HepG2 (cell line): Measurements from ENCODE around the gene ZNF474. TPM values are rescaled to one million over a fixed set of nuclear protein-coding genes. Genes with fewer than 3 reads are reported as not detected.

Source experiments
- ATAC-seq: fragments of 200-7000 bp; cut with Tn5 transposase; 3 replicates; pipeline ENCODE4 v1.9.1; 2020; ENCODE audit warnings: mild to moderate bottlenecking, moderate library complexity
- BruUV-seq: library from RNA; stranded (reverse); fragments of 400-500 nt; replicated peaks from 2 replicates; lab custom pipeline; 2021; lab: Mats Ljungman, UMichigan
- CTCF ChIA-PET: fragments of 300-600 bp; formaldehyde crosslinking; extraction: SDS; loops from one replicate; lab custom pipeline; 2021; ENCODE audit warnings: low total read pairs, inconsistent platforms, low intra/inter-chr PET ratio; lab: Yijun Ruan, JAX
- POLR2A ChIA-PET: fragments of 350-600 bp; sonication (Branson Sonifier 250); formaldehyde crosslinking; loops from one replicate; lab custom pipeline; 2020; ENCODE audit warnings: antibody characterized with exemption, inconsistent platforms; lab: Yijun Ruan, JAX
- DNase-seq: peaks from one replicate; pipeline ENCODE4 v3.0.0-alpha.2; 2015; ENCODE audit warnings: low spot score
- FAIRE-seq: peaks from 3 replicates; lab custom pipeline; 2011; peaks lifted over from hg19 to GRCh38; lab: Jason Lieb, UNC
- H2AFZ ChIP-seq: one replicate; pipeline ENCODE4 v1.6.1; 2011; ENCODE audit warnings: low read length, inconsistent platforms
- H3K27ac ChIP-seq: fragments of 300-600 bp; 3 replicates; pipeline ENCODE4 v1.8.0; 2011; ENCODE audit warnings: mixed run types, mild to moderate bottlenecking, mixed read lengths, low read length, inconsistent platforms; ENCODE audit not compliant: insufficient read depth; ENCODE audit errors: extremely low read length
- H3K27me3 ChIP-seq, 2 experiments: fragments of 200-600 bp in 1 of 2; 2 replicates in 1 of 2; 3 replicates in 1 of 2; pipeline versions ENCODE4 v1.6.0 to v1.8.0; 2011; ENCODE audit warnings: low read length in 2 of 2, mild to moderate bottlenecking in 2 of 2, moderate library complexity in 2 of 2, inconsistent platforms in 1 of 2; ENCODE audit not compliant: insufficient read depth in 2 of 2, control insufficient read depth in 1 of 2
- H3K36me3 ChIP-seq, 2 experiments: fragments of 200-600 bp in 1 of 2; replicated peaks in 1 of 2; 2 replicates in 1 of 2; 3 replicates in 1 of 2; pipeline versions ENCODE4 v1.5.1 to v1.8.0; 2011; ENCODE audit warnings: low read length in 2 of 2, inconsistent platforms in 1 of 2; ENCODE audit not compliant: insufficient read depth in 2 of 2, control insufficient read depth in 1 of 2
- H3K4me1 ChIP-seq: 2 replicates; pipeline ENCODE4 v1.5.1; 2012; ENCODE audit warnings: low read length, inconsistent platforms; ENCODE audit not compliant: insufficient read depth
- H3K4me2 ChIP-seq: 2 replicates; pipeline ENCODE4 v1.6.0; 2011; ENCODE audit warnings: low read depth, low read length, inconsistent platforms
- H3K4me3 ChIP-seq, 3 experiments: fragments of 200-600 bp in 1 of 3; sonication (generic), shearing (Covaris generic) in 1 of 3; replicated peaks in 1 of 3; 2 replicates each; pipeline ENCODE4 v1.5.1; 2011 to 2016; ENCODE audit warnings: low read length in 3 of 3, inconsistent platforms in 2 of 3, low read depth in 2 of 3, mild to moderate bottlenecking in 2 of 3, control low read depth in 1 of 3, mixed read lengths in 1 of 3; ENCODE audit not compliant: insufficient read depth in 1 of 3
- H3K79me2 ChIP-seq: one replicate; pipeline ENCODE4 v1.6.1; 2011; ENCODE audit warnings: low read length, inconsistent platforms; ENCODE audit not compliant: insufficient read depth
- H3K9ac ChIP-seq: 2 replicates; pipeline ENCODE4 v1.6.0; 2011; ENCODE audit warnings: mild to moderate bottlenecking, low read depth, low read length, inconsistent platforms; ENCODE audit not compliant: insufficient read depth
- H3K9me3 ChIP-seq: 2 replicates; pipeline ENCODE4 v1.5.1; 2012; ENCODE audit warnings: mild to moderate bottlenecking, low read length
- H4K20me1 ChIP-seq: 2 replicates; pipeline ENCODE4 v1.6.0; 2011; ENCODE audit warnings: inconsistent platforms, mild to moderate bottlenecking, low read length, moderate library complexity; ENCODE audit not compliant: insufficient read depth
- ATF6 ChIP-seq: sonication (generic); formaldehyde crosslinking; conservative IDR thresholded peaks from 2 replicates; pipeline ENCODE4 v1.4.0; 2020; ENCODE audit warnings: missing genetic modification reagents
- E2F1 ChIP-seq: sonication (generic); formaldehyde crosslinking; IDR thresholded peaks from 2 replicates; pipeline ENCODE4 v1.5.0; 2020; ENCODE audit warnings: missing genetic modification reagents
- NAIF1 ChIP-seq: sonication (generic); formaldehyde crosslinking; IDR thresholded peaks from 2 replicates; pipeline ENCODE4 v1.5.0; 2020; ENCODE audit warnings: mild to moderate bottlenecking, missing genetic modification reagents, borderline replicate concordance
- NFYC ChIP-seq: IDR thresholded peaks from 2 replicates; pipeline ENCODE4 v1.6.1; 2016; ENCODE audit warnings: missing genetic modification reagents, missing compliant biosample characterization
- PLRG1 ChIP-seq: fragments of 450-650 bp; conservative IDR thresholded peaks from 2 replicates; pipeline ENCODE4 v1.6.1; 2016
- SCMH1 ChIP-seq: sonication (generic); formaldehyde crosslinking; IDR thresholded peaks from 2 replicates; pipeline ENCODE4 v1.9.0; 2021; ENCODE audit warnings: missing genetic modification reagents, mild to moderate bottlenecking, borderline replicate concordance
- ZBTB40 ChIP-seq, 2 experiments: fragments of 450-650 bp in 1 of 2; sonication (generic) in 1 of 2; formaldehyde crosslinking in 1 of 2; IDR thresholded peaks; 2 replicates each; pipeline versions ENCODE4 v1.6.1 to v1.8.0; 2016 to 2022; ENCODE audit warnings: antibody characterized with exemption in 1 of 2, mild to moderate bottlenecking in 1 of 2, missing genetic modification reagents in 1 of 2
- ZNF317 ChIP-seq: sonication (generic); formaldehyde crosslinking; IDR thresholded peaks from 2 replicates; pipeline ENCODE4 v1.5.0; 2020; ENCODE audit warnings: mild to moderate bottlenecking, missing genetic modification reagents
- ZNF557 ChIP-seq: sonication (generic); formaldehyde crosslinking; IDR thresholded peaks from 2 replicates; pipeline ENCODE4 v1.4.0; 2020; ENCODE audit warnings: missing genetic modification reagents
- ZNF619 ChIP-seq: sonication (generic); formaldehyde crosslinking; IDR thresholded peaks from 2 replicates; pipeline ENCODE4 v1.4.0; 2020; ENCODE audit warnings: mild to moderate bottlenecking, missing genetic modification reagents
- WGBS: methylation state at CpG from one replicate; pipeline ENCODE4 v1.1.6; 2017; ENCODE audit warnings: low lambda C conversion rate; 5-methylcytosine and 5-hydroxymethylcytosine counted together
- in situ Hi-C: cut with HindIII; loops from 2 replicates; pipeline ENCODE4 v1.10.0; 2017; ENCODE audit warnings: low pct_unique_long_range_greater_than_20kb; ENCODE audit not compliant: extremely low pct_ligation_motif_present
- intact Hi-C: fragments of 100-400 bp; cut with micrococcal nuclease; formaldehyde crosslinking; loops from one replicate; pipeline ENCODE4 v1.10.0; 2022; ENCODE audit not compliant: unreplicated experiment
- polyA plus RNA-seq, 8 experiments: library from polyadenylated mRNA; depleted of rRNA in 3 of 8; stranded (reverse) in 7 of 8; unstranded in 1 of 8; fragments of >200 nt; fragmentation: Illumina TruSeq in 4 of 8; extraction: Trizol in 4 of 8; gene quantifications; 2 replicates each; pipeline versions ENCODE4 v1.2.1 to v1.2.3, GENCODE V29; 2011 to 2016; ENCODE audit warnings: low read depth in 4 of 8, missing spikeins in 1 of 8, mixed read lengths in 1 of 8; ENCODE audit not compliant: insufficient read depth in 1 of 8
- total RNA-seq, 5 experiments: library from RNA; depleted of rRNA; stranded (reverse); fragments of >200 nt; fragmentation: Illumina TruSeq; extraction: Trizol; gene quantifications; 2 replicates each; pipeline ENCODE4 v1.2.3, GENCODE V29; 2016; ENCODE audit warnings: low read depth in 1 of 5

ZNF474 gene
- total and polyA plus RNA-seq, 2 of the 13 experiments (the other 11 are each of a cell fraction or from before 2014, with no cell fraction given): 0.07 TPM; not detected in 1

GRCh38 chr5:122169350-122170103 is 40.2 kb downstream of the ZNF474 start (continued):
- TF ChIP-seq ZNF619 (no peak), NFYC (CRISPR knock-in tag) (no peak)

GRCh38 chr5:122170620-122171019 is 41.3 kb downstream of the ZNF474 start:
- intact Hi-C loops (no loop called here), in situ Hi-C loops (no loop called here)
- no peak overlapping the region for H3K4me3 ChIP-seq
- DNase-seq: no peak
- CTCF ChIA-PET: no interaction called here
- no TSS peak for BruUV-seq
- no peak overlapping the region for H3K4me2 ChIP-seq
- 28% methylated on average over 4 of the region's 4 CpGs for WGBS
- no peak for ATAC-seq
- H3K9me3 ChIP-seq: no peaks in the 10 kb centered on the region
- H3K36me3 ChIP-seq: no peaks in the 10 kb centered on the region
- FAIRE-seq: no peak
- H3K9ac ChIP-seq: no peak overlapping the region
- POLR2A ChIA-PET: no interaction called here
- no peaks in the 10 kb centered on the region for H3K27me3 ChIP-seq
- peaks cover 5% of the 10 kb centered on the region for H3K4me1 ChIP-seq
- H2AFZ ChIP-seq: no peak overlapping the region
- H3K27ac ChIP-seq: no peak overlapping the region
- no peaks in the 10 kb centered on the region for H4K20me1 ChIP-seq
- H3K79me2 ChIP-seq: no peaks in the 10 kb centered on the region
- TF ChIP-seq NAIF1 (CRISPR knock-in tag): no peak
- TF ChIP-seq SCMH1: no peak
- no peak for TF ChIP-seq PLRG1
- TF ChIP-seq ATF6 (CRISPR knock-in tag): no peak
- no peak for TF ChIP-seq E2F1 (CRISPR knock-in tag)
- TF ChIP-seq ZNF317 (CRISPR knock-in tag): no peak
- TF ChIP-seq ZNF557 (CRISPR knock-in tag): no peak
- no peak for TF ChIP-seq ZBTB40 (IDR thresholded peaks at IDR 0.05)
- TF ChIP-seq ZBTB40 (CRISPR knock-in tag; IDR thresholded peaks at IDR 0.05): no peak
